Amniotic stem cell (primary cell): ENCODE results near the gene MRGPRF.
"Not testable (repeated sequence)": the region's sequence is repeated elsewhere in the genome, so short reads cannot be mapped to it uniquely, and the experiment has no call there.

Experiments
- DNase-seq: peaks from one replicate; lab custom pipeline; 2025; lab: John Stamatoyannopoulos, UW

MRGPRF gene

DNA sequence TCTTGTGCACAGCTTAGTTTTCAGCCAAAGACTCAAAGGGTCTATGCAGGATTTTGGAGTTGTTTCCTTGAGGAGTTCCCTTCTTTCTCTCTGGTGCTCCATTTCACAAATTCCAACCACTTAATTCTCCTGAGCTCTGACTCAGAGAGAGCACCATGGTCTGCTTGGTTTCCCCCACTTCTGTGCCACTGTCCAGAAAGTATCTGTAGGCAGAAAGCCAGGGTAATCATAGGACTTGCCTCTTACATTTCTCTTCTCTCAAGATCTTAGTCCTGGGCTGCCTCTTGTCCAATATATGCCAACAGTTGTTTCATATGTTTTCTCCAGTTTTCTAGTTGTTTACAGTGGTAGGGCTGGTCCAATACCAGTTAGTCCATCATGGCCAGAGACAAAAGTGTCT, 25.8 kb downstream of the MRGPRF start:
- DNase-seq: no peak

DNA sequence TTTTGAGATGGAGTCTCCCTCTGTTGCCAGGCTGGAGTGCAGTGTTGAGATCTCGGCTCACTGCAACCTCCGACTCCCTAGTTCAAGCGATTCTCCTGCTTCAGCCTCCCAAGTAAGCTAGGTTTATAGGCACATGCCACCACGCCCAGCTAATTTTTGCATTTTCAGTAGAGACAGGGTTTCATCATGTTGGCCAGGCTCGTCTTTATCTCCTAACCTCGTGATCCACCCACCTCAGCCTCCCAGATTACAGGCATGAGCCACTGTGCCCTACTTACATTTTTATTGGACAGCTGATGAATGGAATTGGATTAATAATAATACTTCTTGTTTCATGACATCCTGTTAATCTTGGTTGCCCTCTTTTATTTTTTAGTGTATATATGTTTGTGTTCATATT, 29.2 kb downstream of the MRGPRF start:
- DNase-seq: no peak

DNA sequence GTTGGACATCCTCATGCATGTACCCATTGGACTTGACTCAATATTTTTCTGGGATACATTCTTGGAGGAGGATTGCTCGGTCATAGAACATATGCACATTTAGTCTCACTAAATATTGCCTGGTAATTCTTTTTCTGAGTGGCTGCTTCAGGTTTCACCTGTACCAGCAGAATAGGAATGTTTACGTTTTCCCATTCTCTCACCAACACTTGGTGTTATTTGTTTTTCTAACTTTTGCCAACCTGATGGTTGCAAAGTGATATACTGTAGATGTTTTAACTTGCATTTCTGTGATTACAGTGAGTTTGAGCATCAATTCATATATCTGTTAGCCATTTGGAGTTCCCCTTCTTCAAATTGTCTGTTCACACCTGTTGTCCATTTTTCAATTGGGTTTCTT, 30.9 kb downstream of the MRGPRF start:
- DNase-seq: no peak

DNA sequence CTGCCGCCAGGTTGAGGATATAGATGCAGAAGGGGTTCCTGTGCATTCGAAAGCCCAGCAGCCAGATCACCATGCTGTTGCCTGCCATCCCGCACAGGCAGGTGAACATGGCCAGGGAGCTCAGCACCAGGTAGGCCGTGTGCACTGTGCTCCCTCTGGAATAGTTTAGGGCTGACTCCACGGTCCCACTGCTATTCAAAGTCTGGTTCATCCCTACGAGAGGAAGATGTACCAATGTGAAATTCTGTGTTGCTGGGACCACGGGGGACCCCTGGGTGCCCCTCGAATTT, 32.3 kb downstream of the MRGPRF start, which contains the start of gene MRGPRD:
Gene MRGPRD (minus strand): TSS at position 211 of the 290 bp plus-strand sequence. CDS start 0 bp downstream, at position 211.
- no peak for DNase-seq

- DNase-seq: no peak
Measured at GRCh38 chr11:68979931-68980775, 32.9 kb downstream of the MRGPRF start.

- DNase-seq: no peak
Measured at GRCh38 chr11:68978931-68979594, 34.0 kb downstream of the MRGPRF start.

DNA sequence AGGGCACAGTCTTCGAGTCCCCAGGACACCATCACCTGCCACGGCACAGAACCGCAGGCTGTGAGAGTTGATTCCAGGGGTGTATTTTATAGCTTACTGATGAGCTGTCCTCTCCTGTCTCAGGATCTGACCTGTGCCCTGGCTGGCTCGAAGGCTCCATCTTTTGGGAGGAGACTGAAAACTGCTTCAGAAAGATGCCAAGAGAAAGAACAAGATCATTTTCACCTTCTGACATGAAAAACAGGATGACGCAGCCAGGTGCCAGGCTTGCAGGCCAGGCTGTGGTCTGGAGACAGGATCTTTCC, 34.5 kb downstream of the MRGPRF start:
- no peak for DNase-seq

GRCh38 chr11:68977781-68978625, 35.0 kb downstream of the MRGPRF start:
- DNase-seq: no peak

DNA sequence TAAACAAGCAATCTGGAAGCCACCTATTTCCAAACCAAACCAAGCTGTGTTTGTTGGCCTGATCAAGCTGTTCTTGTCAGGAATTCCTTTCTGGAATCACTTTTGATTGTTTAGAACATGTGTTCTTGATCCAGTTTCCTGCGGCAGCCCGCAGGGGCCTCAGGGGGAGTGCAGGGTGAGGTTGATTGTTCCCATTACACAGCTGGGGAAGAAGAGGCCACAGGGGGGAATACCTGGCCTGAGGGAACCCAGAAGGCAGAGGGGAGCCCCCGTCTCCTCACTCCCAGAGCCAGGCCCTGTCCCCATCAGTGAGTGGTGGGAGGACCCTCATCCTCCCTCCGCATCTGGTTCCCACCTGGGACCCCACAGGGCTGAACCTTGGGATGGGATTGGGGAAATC, 36.5 kb downstream of the MRGPRF start:
- DNase-seq: no peak

DNA sequence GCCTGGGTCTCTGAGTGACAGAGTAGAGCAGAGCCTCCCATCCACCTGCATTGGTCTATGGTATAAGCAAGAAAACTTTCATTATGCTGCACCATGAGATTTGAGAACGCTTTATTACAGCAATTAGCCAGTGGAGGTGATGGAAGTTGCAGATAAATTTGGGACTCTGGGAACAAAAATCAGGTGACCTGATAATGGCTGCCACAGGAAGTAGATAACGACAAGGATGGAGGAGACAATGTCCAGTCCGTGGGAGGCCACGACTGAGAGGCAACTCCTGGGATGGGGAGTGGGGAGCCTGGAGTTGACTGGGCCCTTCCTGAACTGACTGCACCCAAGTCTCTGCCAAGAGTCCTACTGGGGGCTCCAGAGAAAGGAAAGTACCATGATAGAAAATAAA, 37.0 kb downstream of the MRGPRF start:
- DNase-seq: no peak

GRCh38 chr11:68974421-68975194, 38.4 kb downstream of the MRGPRF start:
- no peak for DNase-seq

DNA sequence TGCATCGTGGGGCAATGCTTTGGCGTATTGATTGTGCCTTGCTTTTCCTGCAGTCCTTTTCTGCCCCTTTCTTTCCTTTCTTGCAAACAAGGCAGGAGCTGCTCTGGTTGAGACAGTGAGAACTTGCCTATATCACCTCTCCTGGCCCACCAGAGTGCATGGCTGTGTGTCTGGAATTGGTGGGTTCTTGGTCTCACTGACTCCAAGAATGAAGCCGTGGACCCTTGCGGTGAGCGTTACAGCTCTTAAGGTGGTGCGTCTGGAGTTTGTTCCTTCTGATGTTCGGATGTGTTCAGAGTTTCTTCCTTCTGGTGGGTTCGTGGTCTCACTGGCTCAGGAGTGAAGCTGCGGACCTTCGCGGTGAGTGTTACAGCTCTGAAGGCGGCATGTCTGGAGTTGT, 39.3 kb downstream of the MRGPRF start:
- DNase-seq: not testable (repeated sequence)

- no peak for DNase-seq
Measured at GRCh38 chr11:68973219-68973618, 39.8 kb downstream of the MRGPRF start.

DNA sequence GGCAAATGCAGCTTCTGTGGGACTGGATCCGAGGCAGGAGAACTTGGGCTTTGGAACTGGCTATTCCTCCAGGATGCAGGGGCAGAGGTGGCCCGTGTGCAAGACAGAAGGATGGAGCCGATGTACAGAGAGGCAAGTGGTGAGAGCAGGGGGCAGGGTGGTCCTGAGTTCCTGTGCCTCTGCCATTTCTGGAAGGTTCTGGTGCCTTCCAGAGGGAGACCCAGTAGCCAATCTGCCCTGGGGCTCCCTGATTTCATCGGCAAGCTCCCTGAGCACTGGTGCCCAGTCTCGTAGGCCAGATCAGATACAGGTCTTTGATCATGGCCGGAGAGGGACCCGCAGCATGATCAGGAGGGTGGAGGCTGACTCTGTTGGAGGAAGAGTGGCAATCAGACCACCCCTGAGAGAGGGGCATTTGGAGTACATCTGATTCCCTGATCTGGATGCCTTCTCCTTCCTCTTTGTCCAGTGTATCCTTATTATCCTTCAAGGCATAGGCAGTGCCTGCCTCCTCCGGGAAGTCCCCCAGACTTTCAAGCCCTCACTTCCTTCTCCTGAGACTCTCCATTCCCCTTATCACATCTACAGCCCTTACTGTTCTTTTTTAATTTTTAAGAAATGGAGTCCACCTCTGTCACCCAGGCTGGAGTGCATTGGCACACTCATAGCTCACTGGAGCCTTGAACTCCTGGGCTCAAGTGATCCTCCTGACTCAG, 42.0 kb downstream of the MRGPRF start:
- no peak for DNase-seq

DNA sequence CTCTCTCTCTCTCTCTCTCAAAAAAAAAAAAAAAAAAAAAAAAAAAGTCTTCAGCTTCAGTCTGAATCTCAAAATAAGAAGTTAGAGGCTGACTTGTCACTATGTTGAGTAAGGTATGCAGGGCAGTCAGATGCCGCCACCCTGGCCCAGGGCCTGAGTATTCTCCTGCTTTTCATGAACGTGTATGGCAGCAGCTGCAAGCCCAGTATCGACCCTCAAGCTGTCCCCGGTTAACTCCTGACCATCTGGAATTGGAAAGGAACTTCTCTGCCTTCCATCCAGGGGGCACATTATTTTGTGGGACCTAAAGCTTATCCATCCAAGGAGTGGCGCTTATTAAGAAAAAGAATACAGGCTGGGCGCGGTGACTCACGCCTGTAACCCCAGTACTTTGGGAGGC, 43.7 kb downstream of the MRGPRF start:
- no peak for DNase-seq

DNA sequence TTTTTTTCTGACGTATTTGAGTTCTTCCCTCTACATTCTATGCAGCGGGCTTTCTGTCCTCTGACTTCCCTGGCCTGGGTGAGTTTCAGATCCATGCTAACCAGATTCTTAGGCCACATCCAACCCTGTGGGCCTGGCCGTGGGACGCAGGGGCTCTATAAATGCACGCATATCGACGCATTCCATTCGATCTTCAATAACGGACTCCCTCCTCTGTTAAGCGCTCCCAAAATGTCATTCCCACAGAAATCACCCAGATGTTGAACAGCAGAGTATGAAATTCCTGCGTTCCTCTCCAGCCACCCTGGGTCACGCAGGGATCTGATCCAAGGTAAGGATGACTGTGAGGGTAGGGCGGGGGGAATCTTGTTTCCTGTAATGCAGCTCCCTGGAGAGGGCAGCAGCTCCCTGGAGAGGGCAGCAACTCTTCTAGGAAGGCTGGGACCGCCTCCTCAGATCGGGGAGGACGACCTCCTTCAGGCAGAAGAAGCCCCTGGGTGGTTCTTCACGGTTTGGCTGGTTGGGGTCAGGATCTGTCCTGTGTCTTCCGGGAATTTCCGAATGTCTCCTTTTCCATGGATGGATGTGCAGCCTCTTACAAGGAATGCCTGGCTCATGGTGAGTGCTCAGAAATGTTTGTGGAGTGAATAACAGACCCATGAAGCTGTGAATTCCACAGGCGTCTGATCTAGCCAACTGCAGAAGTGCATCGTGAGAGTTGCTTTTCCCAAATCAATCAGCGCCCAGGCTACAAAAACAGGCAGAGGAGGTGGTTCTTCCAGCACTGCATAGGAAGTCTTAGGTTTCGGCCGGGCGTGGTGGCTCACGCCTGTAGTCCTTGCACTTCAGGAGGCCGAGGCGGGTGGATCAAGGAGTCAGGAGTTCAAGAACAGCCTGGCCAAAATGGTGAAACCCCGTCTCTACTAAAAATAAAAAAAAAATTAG, 44.5 kb downstream of the MRGPRF start:
- DNase-seq: no peak

GRCh38 chr11:68966894-68967780, 45.9 kb downstream of the MRGPRF start:
- DNase-seq: no peak

- no peak for DNase-seq
Measured at GRCh38 chr11:68965901-68966853, 46.9 kb downstream of the MRGPRF start.
